Tongue (tissue), 2 donors: ENCODE results near the gene RASL11A. TPM values are rescaled to one million over a fixed set of nuclear protein-coding genes. Genes with fewer than 3 reads are reported as not detected.
"Not testable (repeated sequence)": the region's sequence is repeated elsewhere in the genome, so short reads cannot be mapped to it uniquely, and the experiment has no call there.

Source experiments
- DNase-seq: peaks from one replicate; pipeline ENCODE4 v3.0.0-alpha.2; 2015
- total RNA-seq: library from RNA; depleted of rRNA; stranded (reverse); fragments of >200 nt; gene quantifications from one replicate; pipeline ENCODE4 v1.2.3, GENCODE V29; 2014

RASL11A gene, protein sequence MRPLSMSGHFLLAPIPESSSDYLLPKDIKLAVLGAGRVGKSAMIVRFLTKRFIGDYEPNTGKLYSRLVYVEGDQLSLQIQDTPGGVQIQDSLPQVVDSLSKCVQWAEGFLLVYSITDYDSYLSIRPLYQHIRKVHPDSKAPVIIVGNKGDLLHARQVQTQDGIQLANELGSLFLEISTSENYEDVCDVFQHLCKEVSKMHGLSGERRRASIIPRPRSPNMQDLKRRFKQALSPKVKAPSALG
- 1.7 TPM for total RNA-seq

DNA sequence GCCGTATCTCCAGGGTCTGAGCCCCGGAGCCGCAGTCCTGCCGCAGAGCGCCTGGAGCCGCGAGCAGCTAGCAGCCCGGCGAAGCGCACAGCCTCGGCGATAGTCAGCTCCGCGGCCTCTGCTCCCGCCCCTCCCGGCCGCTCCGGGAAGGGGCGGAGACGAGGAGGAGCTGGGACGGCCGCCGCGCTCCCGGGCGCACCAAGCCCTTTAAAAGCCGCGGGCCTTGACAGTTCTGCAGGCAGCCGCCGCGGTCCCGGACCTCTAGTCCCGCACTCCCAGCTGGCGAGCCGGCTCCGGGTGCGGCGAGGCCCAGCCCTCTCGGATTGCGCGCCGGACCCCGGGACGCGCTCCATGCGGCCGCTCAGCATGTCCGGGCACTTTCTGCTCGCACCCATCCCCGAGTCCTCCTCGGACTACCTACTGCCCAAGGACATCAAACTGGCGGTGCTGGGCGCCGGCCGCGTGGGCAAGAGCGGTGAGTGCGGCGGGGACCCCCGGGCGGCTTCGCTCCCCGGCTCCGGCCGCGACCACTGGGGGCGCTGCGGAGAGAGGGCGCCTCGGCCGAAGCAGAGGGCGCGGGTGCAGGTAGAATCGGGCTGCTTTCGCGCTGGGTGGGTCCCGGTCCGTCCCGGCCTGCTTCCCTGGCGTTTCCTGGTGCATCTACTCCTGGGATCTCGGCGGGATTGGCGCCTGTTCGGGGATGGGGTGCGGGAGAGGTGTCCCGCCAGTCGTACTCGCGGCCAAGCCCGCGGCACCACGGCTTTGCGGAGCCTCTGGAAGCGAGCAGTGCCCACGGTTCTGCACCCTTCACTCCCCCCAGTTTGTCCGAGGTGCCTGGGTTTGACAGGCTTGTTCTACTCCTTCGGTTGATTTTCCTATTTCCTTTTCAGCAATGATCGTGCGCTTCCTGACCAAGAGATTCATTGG, at the start of gene RASL11A:
Gene RASL11A (plus strand): TSS at position 237 of the 927 bp plus-strand sequence. CDS start 115 bp downstream, at position 352.
- peak; percentile 89 for DNase-seq

DNA sequence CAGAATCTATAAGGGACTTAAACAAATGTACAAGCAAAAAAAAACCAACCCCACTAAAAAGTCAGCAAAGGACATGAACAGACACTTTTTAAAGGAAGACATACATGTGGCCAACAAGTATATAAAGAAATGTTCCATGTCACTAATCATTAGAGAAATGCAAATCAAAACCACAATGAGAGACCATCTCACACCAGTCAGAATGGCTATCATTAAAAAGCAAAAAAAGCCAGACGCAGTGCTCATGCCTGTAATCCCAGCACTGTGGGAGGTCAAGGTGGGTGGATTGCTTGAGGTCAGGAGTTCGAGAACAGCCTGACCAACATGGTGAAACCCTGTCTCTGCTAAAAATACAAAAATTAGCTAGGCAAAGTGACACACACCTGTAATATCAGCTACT, 48.5 kb upstream of the RASL11A start:
- DNase-seq, result not testable (repeated sequence)

DNA sequence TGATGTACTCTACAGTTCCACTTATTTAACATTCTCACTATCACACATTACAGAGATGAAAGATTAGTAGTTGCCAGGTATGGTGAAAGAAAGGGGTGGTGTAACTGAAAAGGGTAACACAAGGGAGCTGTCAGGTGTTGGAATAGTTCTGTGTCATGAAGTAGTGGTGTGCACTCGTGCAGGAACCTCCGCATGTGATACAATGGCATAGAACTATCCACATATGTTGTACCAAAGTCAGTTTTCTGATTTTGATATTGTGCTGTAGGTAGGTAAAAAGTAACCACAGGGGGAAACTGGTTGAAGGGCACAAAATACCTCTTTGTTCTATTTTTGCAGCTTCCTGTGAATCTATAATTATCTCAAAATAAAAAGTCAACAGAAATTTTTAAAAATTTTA, 43.6 kb upstream of the RASL11A start:
- DNase-seq, result no peak

DNA sequence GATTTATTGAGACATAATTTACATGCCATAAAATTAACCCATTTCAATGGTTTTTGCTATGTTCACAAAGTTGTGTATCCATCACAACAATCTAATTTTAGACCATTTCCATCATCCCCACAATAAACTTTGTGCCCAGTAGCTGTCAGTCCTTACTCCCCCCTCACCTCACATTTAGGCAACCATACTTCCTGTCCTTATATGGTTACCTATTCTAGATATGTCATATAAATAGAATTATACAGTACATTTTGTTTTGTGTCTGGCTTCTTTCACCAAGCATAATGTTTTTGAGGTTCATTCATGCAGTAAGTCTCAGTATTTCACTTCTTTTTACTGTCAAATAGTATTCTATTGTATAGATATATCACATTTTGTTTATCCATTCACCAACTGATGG, 42.5 kb upstream of the RASL11A start:
- no peak for DNase-seq

DNA sequence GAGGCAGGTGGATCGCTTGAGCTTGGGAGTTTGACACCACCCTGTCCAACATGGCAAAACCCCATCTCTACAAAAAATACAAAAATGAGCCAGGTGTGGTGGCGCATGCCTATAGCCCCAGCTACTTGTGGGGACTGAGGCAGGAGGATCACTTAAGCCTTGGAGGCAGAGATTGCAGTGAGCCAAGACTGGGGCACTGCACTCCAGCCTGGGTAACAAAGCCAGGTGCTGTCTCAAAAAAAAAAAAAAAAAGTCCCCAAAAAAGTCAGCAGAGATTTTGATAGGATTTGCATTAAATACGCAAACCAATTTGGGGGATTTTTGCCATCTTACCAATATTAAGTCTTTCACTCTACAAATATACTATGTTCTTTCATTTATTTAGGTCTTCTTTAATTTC, 41.0 kb upstream of the RASL11A start:
- DNase-seq, result no peak

DNA sequence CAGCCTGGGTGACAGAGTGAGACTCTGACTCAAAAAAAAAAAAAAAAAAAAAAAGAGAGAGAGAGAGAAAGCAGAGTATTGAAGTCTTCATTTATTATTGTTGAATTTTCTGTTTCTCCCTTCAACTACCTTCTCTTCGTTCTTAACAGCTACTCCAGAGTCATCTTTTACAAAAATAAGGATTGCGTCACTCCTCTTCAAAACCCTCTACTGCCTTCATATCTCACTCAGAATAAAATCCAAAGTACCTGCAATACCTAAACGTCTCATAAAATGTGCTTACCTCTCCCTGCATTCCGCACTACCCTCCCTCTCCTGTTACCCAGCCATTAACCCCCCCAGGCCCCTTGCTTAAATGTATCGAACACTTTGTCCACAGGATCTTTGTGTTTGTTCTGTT, 36.7 kb upstream of the RASL11A start:
- no peak for DNase-seq

DNA sequence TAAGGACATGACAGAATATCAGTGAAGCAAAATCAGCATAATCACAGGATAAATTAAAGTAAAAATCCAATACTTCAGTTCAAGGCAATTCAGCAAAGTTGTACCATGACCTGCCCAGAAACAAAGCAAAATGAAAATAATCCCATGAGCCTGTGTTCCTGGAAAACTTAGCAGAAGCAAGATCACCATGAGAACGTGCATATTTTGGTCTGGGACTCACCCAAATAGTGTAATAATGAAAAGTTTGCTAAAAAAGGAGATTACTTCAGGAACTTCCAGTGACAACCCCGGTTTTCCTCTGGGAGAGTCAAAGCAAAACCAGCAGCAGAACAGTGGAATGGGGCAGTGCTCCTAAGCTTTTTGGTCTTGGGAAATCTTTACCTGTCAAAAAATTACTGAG, 34.2 kb upstream of the RASL11A start:
- DNase-seq, result no peak

DNA sequence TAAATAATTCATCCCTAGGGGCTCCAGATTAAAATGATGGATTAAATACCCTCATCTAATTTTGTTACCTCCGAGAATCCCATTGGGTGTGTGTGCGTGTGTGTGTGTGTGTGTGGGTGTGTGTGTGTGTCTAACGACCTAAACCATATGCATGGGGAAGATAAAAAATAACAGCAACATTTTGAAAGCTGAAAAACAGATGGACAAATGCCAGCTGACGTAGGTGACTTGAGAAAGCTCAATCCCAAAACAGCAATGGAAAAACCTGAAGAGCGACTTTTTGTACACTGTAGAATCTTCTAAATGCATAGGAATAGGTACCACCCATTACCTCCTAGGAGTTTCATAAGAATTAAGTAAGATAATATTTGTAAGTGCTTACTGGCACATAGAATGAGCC, 27.9 kb upstream of the RASL11A start:
- peak; percentile 74 for DNase-seq

DNA sequence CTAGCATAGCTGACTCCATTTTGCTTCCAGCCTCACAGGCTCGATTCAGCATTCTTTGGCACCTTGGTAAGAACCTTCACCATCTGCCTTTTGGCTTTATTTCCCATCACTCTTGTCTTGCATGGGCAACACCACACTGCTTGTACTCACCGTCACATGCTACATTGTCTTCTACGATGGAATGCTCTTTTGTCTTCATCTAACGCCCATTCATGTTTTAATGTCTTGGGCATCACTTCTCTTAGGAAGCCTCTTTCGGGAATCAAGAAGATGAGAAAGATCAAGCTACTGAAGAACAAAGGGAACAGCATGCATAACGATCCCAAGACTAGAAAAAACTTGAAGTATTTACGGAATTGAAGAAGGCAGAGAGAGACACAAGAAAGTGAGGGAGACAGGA, 25.0 kb upstream of the RASL11A start:
- DNase-seq, result no peak

DNA sequence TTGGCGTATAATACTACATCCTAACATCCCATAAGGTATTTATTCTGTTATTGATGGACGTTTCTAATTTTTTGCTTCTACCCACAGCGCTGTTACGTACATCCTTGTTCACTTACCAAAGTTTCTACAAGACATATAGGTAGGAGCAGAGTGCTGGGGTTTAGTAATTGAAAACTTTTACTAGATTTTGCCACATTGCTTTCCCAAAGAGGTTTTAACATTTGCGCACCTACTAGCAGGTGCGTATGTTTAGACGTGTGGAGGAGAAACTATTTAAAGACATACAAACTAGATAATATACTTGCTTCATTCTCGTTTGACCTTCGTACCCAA, 19.8 kb upstream of the RASL11A start:
- no peak for DNase-seq

DNA sequence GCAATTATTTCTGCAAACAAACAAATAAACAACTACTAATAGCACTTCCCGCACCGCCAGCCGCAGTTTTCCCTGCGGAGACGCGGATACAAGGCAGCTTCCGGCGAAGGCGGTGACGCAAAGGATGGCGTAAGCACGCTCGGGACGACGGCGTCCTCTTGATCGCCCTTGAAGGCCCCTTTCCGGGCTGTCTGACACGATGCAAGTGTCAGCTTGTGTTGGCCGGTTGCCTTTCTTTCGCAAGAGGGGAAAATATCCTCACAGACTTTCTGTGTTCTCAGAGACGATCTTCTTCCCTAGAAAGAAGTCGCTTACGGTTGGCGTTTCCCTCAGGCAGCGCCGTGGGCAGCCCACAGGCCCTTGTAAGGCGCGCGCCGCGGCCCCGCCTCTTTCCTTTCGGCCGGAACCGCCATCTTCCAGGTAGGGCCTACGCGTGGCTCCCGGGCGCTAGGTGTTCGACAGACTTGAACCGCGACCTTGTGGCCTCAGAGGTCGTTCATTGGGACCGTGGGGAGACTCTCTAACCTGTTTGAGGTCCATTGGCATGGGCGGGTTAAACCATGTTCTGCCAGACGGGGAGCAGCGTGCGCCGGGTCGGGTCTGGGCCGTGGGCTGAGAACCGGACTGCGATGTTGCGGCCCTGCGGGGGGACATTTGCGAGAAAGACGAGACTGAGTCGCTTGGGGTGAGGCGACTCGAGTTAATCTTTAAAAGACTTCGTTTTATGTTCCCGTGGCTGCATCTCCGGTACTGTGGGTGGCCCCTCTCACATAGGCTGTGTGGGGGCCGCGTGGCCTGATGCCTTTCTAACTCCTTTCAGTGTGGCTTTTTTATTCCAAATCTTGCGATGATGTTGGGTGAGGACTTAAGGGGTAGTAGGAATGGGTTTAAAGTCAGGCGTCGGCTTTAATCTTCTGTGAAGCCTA, 19.2 kb upstream of the RASL11A start, which contains the start of gene RPL21:
Gene RPL21 (plus strand): TSS at position 393 of the 926 bp plus-strand sequence. CDS start 2,219 bp downstream, outside the sequence.
- peak; percentile 99 for DNase-seq

DNA sequence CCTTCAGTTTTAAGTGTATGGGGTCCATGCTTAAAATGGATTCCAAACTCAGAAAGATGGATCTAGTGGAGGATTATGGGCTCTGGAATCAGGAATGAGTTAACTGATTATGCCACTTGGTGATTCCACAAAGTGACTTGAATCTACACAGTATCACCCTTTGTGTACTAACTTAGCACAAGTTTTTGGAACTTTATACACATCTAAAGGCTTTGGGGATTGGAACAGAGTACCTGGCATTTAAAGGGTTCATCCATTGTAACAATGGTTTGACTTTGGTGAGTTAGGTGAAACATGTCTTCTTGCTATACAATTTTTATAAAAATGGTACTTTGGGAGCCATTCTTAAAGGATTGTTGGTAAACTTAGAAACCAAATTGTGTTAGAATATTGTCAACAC, 18.2 kb upstream of the RASL11A start:
- DNase-seq, result no peak

DNA sequence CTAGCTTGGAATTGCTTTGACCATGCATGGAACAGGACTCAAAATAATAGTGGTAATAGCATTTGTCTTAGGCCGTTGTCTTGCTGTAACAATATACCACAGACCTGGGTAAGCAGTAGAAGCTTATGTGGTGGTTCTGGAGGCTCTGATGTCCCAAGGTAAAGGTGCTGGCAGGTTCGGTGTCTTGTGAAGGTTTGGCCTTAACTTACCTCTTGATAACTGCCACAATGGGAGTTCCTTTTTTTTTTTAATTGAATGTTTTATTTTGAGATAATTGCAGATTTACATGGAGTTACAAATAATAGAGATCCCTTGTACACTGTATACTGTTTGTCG, 13.4 kb upstream of the RASL11A start:
- no peak for DNase-seq

DNA sequence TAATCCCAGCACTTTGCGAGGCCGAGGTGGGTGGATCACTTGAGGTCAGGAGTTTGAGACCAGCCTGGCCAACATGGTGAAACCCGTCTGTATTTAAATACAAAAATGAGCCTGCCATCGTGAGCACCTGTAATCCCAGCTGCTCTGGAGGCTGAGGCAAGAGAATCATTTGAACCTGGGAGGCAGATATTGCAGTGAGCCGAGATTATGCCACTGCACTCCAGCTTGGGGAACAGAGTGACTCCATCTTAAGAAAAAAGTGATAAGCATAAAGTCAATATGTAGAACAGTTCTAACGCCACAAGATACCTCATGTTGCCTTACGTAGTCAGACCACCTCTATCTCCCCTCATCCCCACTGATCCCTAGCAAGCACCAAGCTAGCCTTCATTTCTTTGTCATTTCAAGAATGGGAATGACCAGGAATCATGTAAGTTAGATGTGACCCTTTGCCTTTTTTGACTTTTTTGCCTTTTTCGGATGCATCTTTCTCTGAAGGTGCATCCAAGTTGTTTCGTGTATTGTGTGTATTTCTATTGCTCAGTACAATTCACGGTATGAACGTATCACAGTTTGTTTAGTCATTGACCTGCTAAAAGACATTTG, 12.9 kb upstream of the RASL11A start:
- DNase-seq, result no peak

DNA sequence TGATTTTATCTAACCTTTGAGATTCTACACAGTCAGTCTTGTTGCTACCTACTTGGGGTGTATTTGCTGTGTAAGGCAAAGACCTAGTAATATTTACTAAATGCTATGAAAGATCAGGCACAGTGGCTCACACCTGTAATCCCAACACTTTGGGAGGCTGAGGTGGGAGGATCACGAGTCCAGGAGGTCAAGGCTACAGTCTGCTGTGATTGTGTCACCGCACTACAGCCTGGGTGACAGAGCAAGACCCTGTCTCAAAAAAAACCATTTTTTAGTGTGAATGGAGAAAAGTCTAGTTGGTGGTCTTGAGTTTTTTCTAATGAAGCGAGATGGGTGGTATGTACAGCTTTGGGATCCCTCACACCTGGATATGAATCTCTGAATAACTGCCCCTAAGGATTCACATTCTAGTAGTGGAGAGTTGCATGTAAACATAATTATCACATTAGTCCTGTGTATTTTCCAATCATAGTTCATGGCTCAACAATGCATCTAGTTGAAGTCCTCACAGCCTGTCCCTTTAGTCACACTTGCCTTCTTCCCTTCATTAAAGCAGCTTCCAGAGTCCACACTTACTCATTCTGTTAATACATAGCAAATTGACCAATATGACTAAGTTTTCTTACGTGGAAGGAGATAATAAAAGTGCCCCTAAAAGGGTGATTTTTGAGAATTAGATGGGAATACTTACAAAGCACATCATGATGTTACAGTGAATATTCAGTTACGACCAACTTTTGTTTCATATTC, 11.8 kb upstream of the RASL11A start:
- no peak for DNase-seq

DNA sequence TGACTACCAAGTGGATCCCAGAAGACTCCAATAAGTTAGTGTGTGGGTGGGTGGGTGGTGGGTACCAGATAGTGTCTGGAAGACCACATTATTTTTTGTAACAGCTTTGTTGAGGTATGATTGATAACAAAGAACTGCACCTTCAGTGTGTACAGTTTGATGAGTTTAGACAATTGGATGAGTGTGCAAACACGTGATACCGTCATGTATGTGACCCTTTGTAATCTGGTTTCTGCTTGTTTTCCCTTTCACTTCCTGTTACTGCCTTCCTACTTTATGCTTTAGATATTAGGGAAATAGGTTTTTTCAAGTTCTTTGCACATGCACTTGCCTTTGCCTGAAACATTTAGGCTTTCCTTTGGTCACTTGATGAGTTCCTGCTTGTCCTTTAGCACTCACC, 10.8 kb upstream of the RASL11A start:
- DNase-seq, result no peak

DNA sequence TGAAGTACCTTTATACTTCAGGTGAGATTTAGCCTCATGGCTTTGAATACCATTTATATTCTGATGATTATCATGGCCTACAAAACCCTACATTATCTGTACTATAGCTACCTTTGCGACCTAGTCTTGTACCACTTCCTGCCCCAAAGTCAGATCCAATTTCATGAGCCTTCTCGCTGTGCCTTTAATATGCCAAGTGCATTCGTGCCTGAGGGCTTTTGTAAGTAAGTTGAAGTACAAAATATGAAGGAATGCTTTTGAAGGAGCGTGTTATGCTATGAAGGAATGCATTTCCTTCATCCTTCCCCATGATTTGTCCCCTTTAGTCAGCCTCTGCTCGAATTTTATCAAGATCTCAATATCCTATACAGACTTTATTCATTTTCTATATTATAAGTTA, 9.2 kb upstream of the RASL11A start:
- no peak for DNase-seq

DNA sequence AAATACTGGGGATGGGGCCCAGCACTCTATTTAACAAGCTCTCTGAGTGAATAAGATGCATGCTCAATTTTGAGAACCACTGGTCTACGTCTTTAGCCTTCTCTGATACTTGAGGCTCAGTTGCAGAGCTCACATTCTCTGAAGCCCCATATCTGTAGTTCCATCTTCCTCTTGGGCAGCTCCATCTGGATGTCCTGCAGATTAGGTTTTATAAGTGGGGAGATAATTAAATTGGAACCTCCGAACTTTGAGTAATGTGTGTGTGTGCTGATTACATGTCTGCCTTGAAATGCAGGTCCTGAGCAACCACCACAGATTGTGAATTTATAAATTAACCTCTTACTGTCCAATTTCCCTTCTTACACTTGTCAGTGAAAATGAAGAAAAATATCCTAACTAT, 7.2 kb upstream of the RASL11A start:
- DNase-seq, result no peak

DNA sequence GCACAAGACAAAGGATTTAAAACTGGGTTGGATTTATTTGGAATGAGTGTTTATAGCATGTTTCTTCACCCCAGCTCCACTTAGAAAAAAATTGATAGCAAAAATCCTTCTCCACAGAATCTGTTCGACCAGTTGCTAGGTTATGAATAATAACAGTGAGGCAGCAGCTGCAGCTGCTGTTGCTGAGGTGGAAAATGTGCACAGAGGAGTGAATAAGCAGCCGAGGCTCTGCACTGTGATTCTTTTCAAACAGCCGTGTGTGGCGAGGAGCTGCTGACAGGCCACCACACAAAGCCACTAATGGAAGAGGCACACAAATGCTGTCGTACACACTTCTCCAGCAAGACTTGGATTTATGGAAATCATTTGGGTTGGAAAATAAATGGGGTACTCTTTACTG, 6.4 kb upstream of the RASL11A start:
- DNase-seq, result peak; percentile 94

DNA sequence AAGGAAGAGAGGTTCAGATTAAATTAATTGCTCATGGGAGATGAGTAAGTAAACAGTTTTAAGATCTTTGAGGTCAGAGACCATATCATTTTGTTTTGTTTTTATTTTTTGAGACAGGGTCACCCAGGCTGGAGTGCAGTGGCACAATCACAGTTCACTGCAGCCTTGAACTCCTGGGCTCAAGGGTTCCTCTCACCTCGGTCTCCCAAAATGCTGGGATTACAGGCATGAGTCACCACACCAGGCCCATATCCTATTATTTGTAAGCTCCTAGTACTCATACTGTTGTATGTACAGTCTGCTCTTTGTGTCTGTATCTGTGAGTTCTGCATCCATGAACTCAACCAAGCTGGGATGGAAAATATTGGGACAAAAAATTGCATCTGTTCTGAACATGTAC, 6.0 kb upstream of the RASL11A start:
- DNase-seq, result no peak

DNA sequence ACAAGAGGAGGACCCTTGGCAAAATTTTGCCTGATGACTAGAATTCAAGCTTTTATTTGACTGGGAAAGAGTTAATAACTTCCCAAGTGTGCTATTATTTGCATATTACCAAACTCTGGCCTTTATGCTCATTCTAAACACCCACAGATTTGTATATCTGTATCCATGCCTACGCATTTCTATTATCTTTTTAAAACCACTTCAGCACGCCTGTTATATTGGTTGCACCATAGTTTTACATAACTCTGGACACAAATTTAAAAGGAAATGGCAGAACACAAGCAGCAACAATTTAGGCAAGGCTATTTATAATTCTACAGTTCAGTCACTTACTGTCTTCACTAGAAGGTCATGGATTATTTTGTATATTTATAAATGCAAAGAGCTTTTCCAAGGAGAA, 3.7 kb upstream of the RASL11A start:
- no peak for DNase-seq

DNA sequence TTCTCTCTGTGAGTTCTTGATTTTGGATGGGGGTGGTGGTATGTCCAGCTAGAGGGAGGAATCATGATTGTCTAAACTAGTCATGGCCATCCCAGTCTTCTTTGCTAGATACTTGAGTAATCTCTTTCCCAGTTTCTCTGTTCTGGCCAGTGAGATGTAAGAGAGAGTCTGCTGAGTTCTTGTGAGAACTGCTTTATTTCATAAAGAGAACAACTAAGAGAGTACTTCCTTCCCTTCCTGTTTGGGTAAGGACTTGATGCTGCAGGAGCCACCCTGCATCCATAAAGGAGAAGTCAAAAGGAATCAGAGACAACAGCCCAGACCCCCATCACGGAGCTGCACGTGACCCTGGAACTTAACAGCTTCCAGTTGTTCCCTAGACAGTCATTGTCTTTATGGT, 3.0 kb upstream of the RASL11A start:
- DNase-seq, result no peak
